ENCODE data around the gene MCF2L2.
"Not testable (repeated sequence)": the region's sequence is repeated elsewhere in the genome, so short reads cannot be mapped to it uniquely, and the experiment has no call there.

DNA sequence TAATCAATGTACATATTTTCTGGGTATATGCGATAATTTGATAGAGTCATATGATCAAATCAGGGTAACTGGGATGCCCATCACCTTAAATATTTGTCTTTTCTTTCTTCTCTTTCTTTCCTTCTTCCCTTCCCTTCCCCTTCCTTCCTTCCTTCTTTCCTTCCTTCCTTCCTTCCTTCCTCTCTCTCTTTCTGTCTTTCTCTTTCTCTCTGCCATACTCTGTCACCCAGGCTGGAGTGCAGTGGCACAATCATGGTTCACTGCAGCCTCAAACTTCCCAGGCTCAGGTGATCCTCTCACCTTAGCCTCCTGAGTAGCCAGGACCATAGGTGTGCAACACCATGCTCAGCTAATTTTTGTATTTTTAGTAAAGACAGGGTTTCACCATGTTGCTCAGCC, 47.3 kb upstream of the MCF2L2 start:
- not testable (repeated sequence) for TF ChIP-seq CTCF (IDR thresholded peaks at IDR 0.05; ENCODE audit: extremely low read depth in 1 of 2, insufficient read depth in 1 of 2, low read depth in 1 of 2, low read length in 2 of 2); POLR2A (IDR thresholded peaks at IDR 0.05; ENCODE audit: low read depth, low read length); MYC (IDR thresholded peaks at IDR 0.05; ENCODE audit: low read depth, low read length); MAX (IDR thresholded peaks at IDR 0.05; ENCODE audit: insufficient read depth, insufficient read length); JUN (IDR thresholded peaks at IDR 0.05; ENCODE audit: borderline replicate concordance, insufficient read depth, insufficient read length, low read depth); POLR2AphosphoS5 (IDR thresholded peaks at IDR 0.05; ENCODE audit: insufficient read depth, low read depth, low read length); EZH2 (IDR thresholded peaks at IDR 0.05; ENCODE audit: borderline replicate concordance, low read depth, low read length, severe bottlenecking); FOS (IDR thresholded peaks at IDR 0.05; ENCODE audit: borderline replicate concordance, insufficient read depth, low read length); GATA2 (IDR thresholded peaks at IDR 0.05; ENCODE audit: insufficient read depth, insufficient read length, low read depth, low read length)
